ENCODE measurements around the gene ZNF771. TPM values are rescaled to one million over a fixed set of nuclear protein-coding genes. Genes with fewer than 3 reads are reported as not detected.

The ZNF771 gene
- total and polyA plus RNA-seq, 9 of the 15 experiments (the other 6 are each of a cell fraction or from before 2014, with no cell fraction given): 1.5 to 12.6 (median 4.4) TPM

GRCh38 chr16:30395992-30396585, 11.3 kb upstream of the ZNF771 start (continued):
- no peak for TF ChIP-seq CHD7 (IDR thresholded peaks at IDR 0.05; ENCODE audit: low read depth, low read length)
- TF ChIP-seq ZNF384 (IDR thresholded peaks at IDR 0.05; ENCODE audit: low read depth, low read length): no peak
- TF ChIP-seq ZFP30 (CRISPR knock-in tag; IDR thresholded peaks at IDR 0.05; ENCODE audit: borderline replicate concordance): no peak
- no peak for TF ChIP-seq ZNF785 (CRISPR knock-in tag; IDR thresholded peaks at IDR 0.05)
- TF ChIP-seq, protein P1, sequence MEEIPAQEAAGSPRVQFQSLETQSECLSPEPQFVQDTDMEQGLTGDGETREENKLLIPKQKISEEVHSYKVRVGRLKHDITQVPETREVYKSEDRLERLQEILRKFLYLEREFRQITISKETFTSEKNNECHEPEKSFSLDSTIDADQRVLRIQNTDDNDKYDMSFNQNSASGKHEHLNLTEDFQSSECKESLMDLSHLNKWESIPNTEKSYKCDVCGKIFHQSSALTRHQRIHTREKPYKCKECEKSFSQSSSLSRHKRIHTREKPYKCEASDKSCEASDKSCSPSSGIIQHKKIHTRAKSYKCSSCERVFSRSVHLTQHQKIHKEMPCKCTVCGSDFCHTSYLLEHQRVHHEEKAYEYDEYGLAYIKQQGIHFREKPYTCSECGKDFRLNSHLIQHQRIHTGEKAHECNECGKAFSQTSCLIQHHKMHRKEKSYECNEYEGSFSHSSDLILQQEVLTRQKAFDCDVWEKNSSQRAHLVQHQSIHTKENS (CRISPR knock-in tag; IDR thresholded peaks at IDR 0.05): no peak
- TF ChIP-seq MAFF (IDR thresholded peaks at IDR 0.05; ENCODE audit: low read length): no peak
- no peak for TF ChIP-seq XRCC5 (IDR thresholded peaks at IDR 0.05; ENCODE audit: low read depth, low read length)
- no peak for TF ChIP-seq SPI1 (IDR thresholded peaks at IDR 0.05; ENCODE audit: borderline replicate concordance, low read depth, low read length)
- no peak for TF ChIP-seq ZNF224 (CRISPR knock-in tag; IDR thresholded peaks at IDR 0.05)
- no peak for TF ChIP-seq RBBP5 (IDR thresholded peaks at IDR 0.05; ENCODE audit: borderline replicate concordance, insufficient read depth, low read length, poor library complexity, severe bottlenecking)
- TF ChIP-seq ZC3H11A (IDR thresholded peaks at IDR 0.05; ENCODE audit: low read depth, low read length): no peak
- TF ChIP-seq DIDO1 (tag; IDR thresholded peaks at IDR 0.05; ENCODE audit: low read depth): no peak
- TF ChIP-seq SMAD3 (CRISPR knock-in tag; conservative IDR thresholded peaks at IDR 0.05): no peak
- TF ChIP-seq TEAD2 (tag; IDR thresholded peaks at IDR 0.05): no peak
- no peak for TF ChIP-seq RBM25 (IDR thresholded peaks at IDR 0.05; ENCODE audit: low read depth, low read length, severe bottlenecking)
- no peak for TF ChIP-seq NFATC3 (IDR thresholded peaks at IDR 0.05)
- peak; percentile 57; the same call in 1 of the 2 replicates for TF ChIP-seq LCOR (CRISPR knock-in tag; IDR thresholded peaks at IDR 0.05)

Measured in K562 (cell line).